ENCODE measurements around the gene SWSAP1.
"Not testable (repeated sequence)": the region's sequence is repeated elsewhere in the genome, so short reads cannot be mapped to it uniquely, and the experiment has no call there.

The SWSAP1 gene

GRCh38 chr19:11377756-11378155 lies 3.3 kb downstream of the SWSAP1 start:
- DNase-seq (ENCODE audit: insufficient read length, low spot score) (no peak), FAIRE-seq (no peak)

GRCh38 chr19:11378319-11379189 lies 4.1 kb downstream of the SWSAP1 start:
- FAIRE-seq (no peak), DNase-seq (ENCODE audit: insufficient read length, low spot score) (no peak)

- not testable (repeated sequence) for FAIRE-seq; DNase-seq (ENCODE audit: insufficient read length, low spot score)
These were observed 4.9 kb downstream of the SWSAP1 start for GRCh38 chr19:11379269-11379845.

DNA sequence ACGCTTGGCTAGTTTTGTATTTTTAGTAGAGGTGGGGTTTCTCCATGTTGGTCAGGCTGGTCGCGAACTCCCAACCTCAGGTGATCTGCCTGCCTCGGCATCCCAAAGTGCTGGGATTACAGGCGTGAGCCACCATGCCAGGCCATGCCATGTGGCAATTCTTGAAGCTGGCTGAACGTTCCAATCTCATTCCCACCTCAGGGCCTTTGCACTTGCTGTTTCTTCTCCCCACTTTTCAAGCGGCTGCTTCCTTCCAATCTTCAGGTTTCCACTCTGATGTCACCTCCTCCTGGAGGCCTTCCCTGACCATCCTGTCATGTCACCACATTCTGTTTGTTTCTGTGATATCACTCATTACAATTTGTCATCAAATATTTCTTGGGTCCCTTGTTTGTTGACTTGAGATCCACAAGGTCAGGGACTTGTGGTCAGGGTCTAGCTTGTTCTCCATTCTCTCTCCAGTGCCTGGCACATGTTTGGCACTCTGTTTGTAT lies 5.4 kb downstream of the SWSAP1 start:
- FAIRE-seq = no peak
- DNase-seq (ENCODE audit: insufficient read length, low spot score) = no peak

DNA sequence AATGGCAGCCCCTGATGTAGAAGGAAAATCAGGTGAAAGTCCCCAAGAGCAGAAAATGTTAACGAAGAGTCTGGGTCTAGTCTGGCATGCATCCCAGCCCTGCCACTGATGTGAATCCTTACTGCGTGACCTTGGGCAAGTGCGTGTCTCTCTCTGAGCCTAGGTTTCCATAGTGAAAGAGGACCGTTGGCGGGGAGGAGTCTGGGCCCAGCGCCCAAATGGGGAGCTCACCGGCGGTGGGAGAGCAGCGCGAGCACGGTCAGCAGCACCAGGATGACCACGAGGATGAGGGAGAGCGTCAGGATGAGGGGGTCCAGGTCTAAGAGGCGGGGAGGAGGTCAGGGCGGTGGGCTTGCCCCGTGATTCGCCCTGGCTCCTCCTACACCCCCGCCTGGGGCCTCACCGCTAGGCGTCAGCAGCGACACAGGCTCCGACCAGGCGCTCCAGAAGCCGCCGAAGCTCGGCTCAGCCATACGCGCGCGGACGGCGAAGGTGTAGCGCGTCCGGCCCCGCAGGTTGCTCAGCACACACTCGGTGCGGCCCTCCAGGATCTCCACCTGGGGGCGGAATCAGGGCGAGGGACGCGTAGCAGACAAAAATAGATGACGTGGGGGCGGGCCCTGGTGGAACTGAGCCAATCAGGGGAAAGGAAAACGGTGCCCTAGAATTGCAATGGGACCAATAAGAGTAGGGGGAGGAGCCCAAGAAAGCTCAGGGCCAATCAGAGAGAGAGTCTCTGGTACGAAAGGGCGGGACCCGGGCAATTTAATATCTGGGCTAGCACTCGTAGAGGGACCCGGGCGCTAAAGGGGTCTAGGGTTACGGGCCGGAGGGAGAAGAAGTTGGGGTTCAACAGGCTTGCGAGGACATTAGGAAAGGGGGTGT lies 6.4 kb downstream of the SWSAP1 start:
- FAIRE-seq (peak; percentile 92), DNase-seq (ENCODE audit: insufficient read length, low spot score) (peak; percentile 97)

- DNase-seq (ENCODE audit: insufficient read length, low spot score) (no peak), FAIRE-seq (no peak)
These were observed 8.6 kb downstream of the SWSAP1 start for GRCh38 chr19:11382898-11383705.

DNA sequence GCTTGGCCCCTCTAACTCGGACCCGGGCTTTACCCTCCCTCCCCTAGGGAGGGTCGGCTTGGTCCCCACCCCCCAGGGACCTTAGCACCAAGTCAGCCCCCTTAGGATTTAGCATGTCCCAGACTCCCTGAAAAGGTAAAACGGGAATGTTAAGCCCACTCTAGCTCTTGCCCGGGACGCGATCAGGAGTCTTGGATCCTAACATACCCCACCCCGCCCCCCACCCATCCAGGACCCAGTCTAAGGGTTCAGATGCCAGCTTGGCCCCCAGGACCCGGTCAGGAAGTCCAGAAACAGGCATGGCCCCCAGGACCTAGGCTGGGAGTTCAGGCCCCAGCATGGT lies 9.2 kb downstream of the SWSAP1 start:
- no peak for FAIRE-seq
- no peak for DNase-seq (ENCODE audit: insufficient read length, low spot score)

GRCh38 chr19:11384778-11385129 lies 10.3 kb downstream of the SWSAP1 start:
- DNase-seq (ENCODE audit: insufficient read length, low spot score) (no peak), FAIRE-seq (no peak)

- FAIRE-seq (no peak), DNase-seq (ENCODE audit: insufficient read length, low spot score) (no peak)
These were observed 12.9 kb downstream of the SWSAP1 start for GRCh38 chr19:11387162-11388034.

GRCh38 chr19:11390359-11390758 lies 15.9 kb downstream of the SWSAP1 start:
- no peak for DNase-seq (ENCODE audit: insufficient read length, low spot score)
- no peak for FAIRE-seq

GRCh38 chr19:11390933-11391680 lies 16.6 kb downstream of the SWSAP1 start:
- no peak for FAIRE-seq
- no peak for DNase-seq (ENCODE audit: insufficient read length, low spot score)

DNA sequence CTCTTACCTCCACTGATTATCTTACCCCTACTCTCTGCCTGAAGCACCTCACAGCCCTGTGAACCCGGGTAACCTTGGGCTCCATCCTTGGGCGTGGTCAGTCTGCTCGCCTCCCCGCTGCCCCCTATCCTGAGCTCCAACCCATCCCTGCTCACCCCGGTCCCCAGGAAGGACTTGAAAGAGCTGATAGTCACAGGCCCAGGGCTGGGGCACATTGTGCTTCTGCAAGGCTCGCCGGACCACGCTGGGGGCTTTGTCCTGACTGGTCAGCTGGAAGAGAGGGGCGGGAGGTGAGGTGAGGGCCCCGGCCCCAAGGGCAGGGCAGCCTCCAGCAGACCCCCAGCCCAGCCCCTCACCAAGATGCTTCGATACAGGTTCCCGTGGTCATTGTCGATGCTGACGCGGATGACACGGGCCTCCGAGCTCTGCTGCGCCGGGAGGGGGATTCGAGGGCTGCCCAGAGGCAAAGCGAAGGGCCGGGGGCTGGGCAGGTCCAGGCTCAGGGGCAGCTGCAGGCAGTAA lies 22.7 kb downstream of the SWSAP1 start:
- DNase-seq (ENCODE audit: insufficient read length, low spot score) (no peak), FAIRE-seq (no peak)

GRCh38 chr19:11399667-11400066 lies 25.2 kb downstream of the SWSAP1 start:
- no peak for FAIRE-seq
- DNase-seq (ENCODE audit: insufficient read length, low spot score) = no peak

- FAIRE-seq (no peak), DNase-seq (ENCODE audit: insufficient read length, low spot score) (no peak)
These were observed 26.3 kb downstream of the SWSAP1 start for GRCh38 chr19:11400798-11401197.

- no peak for FAIRE-seq
These were observed 27.5 kb downstream of the SWSAP1 start for GRCh38 chr19:11401808-11402543.

DNA sequence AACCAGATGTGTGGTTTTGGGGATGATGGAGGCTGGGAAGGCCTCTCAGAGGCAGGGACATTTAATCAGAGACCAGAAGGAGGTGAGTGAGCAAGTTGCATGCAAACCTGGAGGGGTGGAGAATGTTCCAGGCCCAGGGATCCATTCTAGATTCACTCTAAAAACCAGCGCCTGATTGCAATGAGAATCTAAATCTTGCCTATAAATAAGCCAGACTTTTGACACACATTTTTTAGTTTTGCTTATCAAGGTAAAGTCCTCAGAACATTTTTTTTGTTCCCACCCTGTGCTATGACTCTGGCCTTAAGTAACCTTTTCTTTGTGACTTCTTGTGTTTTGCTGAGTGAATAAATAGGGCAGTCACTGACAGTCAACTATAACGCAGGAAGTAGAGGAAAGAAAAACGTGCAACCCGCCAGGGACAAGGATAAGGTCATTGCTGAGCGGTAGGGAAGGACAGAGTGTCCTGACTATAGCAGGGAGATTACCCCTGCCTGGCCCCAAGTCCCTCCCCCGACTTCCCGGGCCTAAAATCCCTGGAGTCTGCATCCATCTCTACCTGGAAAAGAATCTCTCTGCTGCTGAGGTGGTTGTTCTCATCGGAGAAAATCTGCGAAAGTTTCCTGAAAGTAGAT lies 30.2 kb downstream of the SWSAP1 start:
- FAIRE-seq (no peak), DNase-seq (ENCODE audit: insufficient read length, low spot score) (no peak)

More at GRCh38 chr19:11401808-11402543, 27.5 kb downstream of the SWSAP1 start:
- no peak for DNase-seq (ENCODE audit: insufficient read length, low spot score)

DNA sequence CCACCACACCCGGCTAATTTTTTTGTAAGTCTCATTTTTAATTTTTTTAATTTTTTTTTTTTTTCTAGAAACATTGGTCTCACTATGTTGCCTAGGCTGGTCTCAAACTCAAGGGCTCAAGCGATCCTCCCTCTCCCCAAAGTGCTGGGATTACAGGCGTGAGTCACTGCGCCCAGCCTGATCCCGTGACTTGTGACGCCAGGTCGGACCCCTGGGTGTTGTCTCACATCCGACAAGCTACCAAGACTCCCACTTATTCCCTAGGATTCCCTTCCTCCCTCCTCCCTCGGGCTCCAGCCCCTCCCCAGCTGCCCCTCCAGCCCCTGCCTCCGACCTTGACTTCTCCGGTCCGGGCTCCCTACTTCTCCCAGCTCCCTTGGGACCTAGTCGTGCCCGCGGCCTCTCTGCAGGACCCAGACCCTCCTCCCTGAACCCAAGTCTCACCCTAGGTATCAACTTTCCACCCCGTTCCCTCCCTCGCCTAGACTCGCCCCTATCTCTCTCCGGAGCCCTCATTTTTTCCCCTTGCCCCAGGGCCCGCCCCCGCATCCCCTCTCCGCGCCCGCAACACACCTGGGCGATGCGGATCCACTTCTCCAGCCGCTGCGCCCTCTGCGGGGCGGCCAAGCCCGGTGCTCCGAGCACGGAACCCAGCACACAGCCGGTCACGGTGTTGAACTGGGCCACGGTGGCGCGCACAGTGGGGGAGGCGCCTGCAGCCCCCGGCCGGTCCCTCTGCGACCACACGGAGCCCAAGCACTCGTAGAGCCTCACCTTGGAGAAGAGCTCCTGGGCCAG lies 31.6 kb downstream of the SWSAP1 start:
- no peak for DNase-seq (ENCODE audit: insufficient read length, low spot score)
- FAIRE-seq = no peak

Measured in GM19239 (cell line).